Fibroblast of lung (primary cell): ENCODE measurements around the gene COQ8B. TPM values are rescaled to one million over a fixed set of nuclear protein-coding genes. Genes with fewer than 3 reads are reported as not detected.
A peak's percentile ranks its signal among the peaks of the same experiment; 100 is the strongest.

Experiments used
- DNase-seq, 2 donors: peaks; one replicate each; pipeline versions ENCODE4 v3.0.0 to v3.0.0-alpha.2; 2010; ENCODE audit warnings: low read depth in 2 of 2
- H2AFZ ChIP-seq: 2 replicates; pipeline ENCODE4 v1.5.1; 2012; ENCODE audit warnings: low read length, control low read depth, inconsistent platforms
- H3K27ac ChIP-seq: 2 replicates; pipeline ENCODE4 v1.5.1; 2011; ENCODE audit warnings: low read length, control low read depth; ENCODE audit not compliant: insufficient read depth
- H3K27me3 ChIP-seq: 2 replicates; pipeline ENCODE4 v1.5.1; 2011; ENCODE audit warnings: mild to moderate bottlenecking, low read length; ENCODE audit not compliant: control insufficient read depth, insufficient read depth
- H3K36me3 ChIP-seq: 2 replicates; pipeline ENCODE4 v1.5.1; 2011; ENCODE audit warnings: low read length; ENCODE audit not compliant: control insufficient read depth, insufficient read depth
- H3K4me1 ChIP-seq: 2 replicates; pipeline ENCODE4 v1.5.1; 2011; ENCODE audit warnings: low read length; ENCODE audit not compliant: control insufficient read depth, insufficient read depth; ENCODE audit errors: extremely low read depth
- H3K4me2 ChIP-seq: 2 replicates; pipeline ENCODE4 v1.5.1; 2011; ENCODE audit warnings: low read length, control low read depth; ENCODE audit not compliant: insufficient read depth; ENCODE audit errors: extremely low read depth
- H3K4me3 ChIP-seq, 4 experiments: fragments of 200-600 bp in 1 of 4; sonication (generic) in 1 of 4; replicated peaks in 1 of 4; 2 replicates each; pipeline ENCODE4 v1.5.1; 2011 to 2016; ENCODE audit warnings: low read length in 4 of 4, low read depth in 3 of 4, mild to moderate bottlenecking in 3 of 4, control low read depth in 2 of 4, inconsistent platforms in 1 of 4, mixed read lengths in 1 of 4; ENCODE audit not compliant: insufficient read depth in 1 of 4; ENCODE audit errors: control extremely low read depth in 1 of 4
- H3K79me2 ChIP-seq: 2 replicates; pipeline ENCODE4 v1.5.1; 2012; ENCODE audit warnings: mild to moderate bottlenecking, low read length, inconsistent platforms; ENCODE audit not compliant: control insufficient read depth, insufficient read depth
- H3K9ac ChIP-seq: 2 replicates; pipeline ENCODE4 v1.5.1; 2011; ENCODE audit warnings: mild to moderate bottlenecking, low read length, control low read depth; ENCODE audit not compliant: insufficient read depth
- H3K9me3 ChIP-seq: 2 replicates; pipeline ENCODE4 v1.5.1; 2012; ENCODE audit warnings: low read depth, low read length; ENCODE audit not compliant: control insufficient read depth, insufficient read depth
- H4K20me1 ChIP-seq: 2 replicates; pipeline ENCODE4 v1.5.1; 2011; ENCODE audit warnings: low read length; ENCODE audit not compliant: control insufficient read depth, insufficient read depth; ENCODE audit errors: extremely low read depth
- EZH2 ChIP-seq: IDR thresholded peaks from 2 replicates; pipeline ENCODE4 v1.5.1; 2012; ENCODE audit warnings: low read length, control low read depth, mild to moderate bottlenecking; ENCODE audit errors: missing control alignments
- polyA plus RNA-seq, 2 donors: library from polyadenylated mRNA; depleted of rRNA in 1 of 2; stranded (reverse) in 1 of 2; unstranded in 1 of 2; fragments of >200 nt; gene quantifications; 2 replicates each; pipeline ENCODE4 v1.2.1, GENCODE V29; 2011 to 2012; ENCODE audit warnings: missing spikeins in 1 of 2
- total RNA-seq: library from RNA; depleted of rRNA; stranded (reverse); fragments of >200 nt; gene quantifications from 2 replicates; pipeline ENCODE4 v1.2.1, GENCODE V29; 2014
- TF ChIP-seq, protein P1 (sequence below), 2 donors: IDR thresholded peaks in 1 of 2; conservative IDR thresholded peaks in 1 of 2; 1 replicate in 1 of 2; 2 replicates in 1 of 2; pipeline ENCODE4 v1.5.1; 2011 to 2012; ENCODE audit warnings: low read length in 2 of 2, control low read depth in 1 of 2, inconsistent platforms in 1 of 2, low read depth in 1 of 2, mild to moderate bottlenecking in 1 of 2

COQ8B gene
- total and polyA plus RNA-seq, 2 donors (not counting 1 experiment from before 2014, with no cell fraction given): 13.7 to 43.4 TPM

DNA sequence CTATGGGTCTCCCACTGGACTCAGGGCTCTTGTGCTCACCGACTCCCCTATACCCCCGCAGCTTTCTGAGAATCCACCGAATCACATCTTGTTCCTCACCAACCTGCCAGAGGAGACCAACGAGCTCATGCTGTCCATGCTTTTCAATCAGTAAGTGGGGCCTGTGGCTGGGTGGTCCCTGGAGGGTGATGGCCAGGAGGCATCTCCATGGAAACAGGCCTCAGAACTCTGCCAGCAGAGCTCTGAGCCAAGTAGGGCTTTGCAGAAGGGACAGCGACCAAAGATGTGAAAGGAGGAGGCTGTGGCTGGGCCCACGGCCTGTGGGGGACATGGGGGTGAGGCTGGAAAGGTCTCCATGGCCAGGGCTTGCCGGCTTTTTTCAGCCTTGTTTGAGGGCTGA is 46.8 kb upstream of the COQ8B start:
- H2AFZ ChIP-seq: no peak overlapping the region
- no peaks in the 10 kb centered on the region for H3K9me3 ChIP-seq
- H4K20me1 ChIP-seq: no peaks in the 10 kb centered on the region
- no peak overlapping the region for H3K4me2 ChIP-seq
- TF ChIP-seq EZH2: no peak
- TF ChIP-seq, protein P1, sequence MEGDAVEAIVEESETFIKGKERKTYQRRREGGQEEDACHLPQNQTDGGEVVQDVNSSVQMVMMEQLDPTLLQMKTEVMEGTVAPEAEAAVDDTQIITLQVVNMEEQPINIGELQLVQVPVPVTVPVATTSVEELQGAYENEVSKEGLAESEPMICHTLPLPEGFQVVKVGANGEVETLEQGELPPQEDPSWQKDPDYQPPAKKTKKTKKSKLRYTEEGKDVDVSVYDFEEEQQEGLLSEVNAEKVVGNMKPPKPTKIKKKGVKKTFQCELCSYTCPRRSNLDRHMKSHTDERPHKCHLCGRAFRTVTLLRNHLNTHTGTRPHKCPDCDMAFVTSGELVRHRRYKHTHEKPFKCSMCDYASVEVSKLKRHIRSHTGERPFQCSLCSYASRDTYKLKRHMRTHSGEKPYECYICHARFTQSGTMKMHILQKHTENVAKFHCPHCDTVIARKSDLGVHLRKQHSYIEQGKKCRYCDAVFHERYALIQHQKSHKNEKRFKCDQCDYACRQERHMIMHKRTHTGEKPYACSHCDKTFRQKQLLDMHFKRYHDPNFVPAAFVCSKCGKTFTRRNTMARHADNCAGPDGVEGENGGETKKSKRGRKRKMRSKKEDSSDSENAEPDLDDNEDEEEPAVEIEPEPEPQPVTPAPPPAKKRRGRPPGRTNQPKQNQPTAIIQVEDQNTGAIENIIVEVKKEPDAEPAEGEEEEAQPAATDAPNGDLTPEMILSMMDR (conservative IDR thresholded peaks at IDR 0.05 in 1 of 2, IDR thresholded peaks at IDR 0.05 in 1 of 2; ENCODE audit: low read depth in 1 of 2, low read length in 2 of 2): no peak
- H3K4me3 ChIP-seq: no peak overlapping the region
- H3K4me1 ChIP-seq: no peaks in the 10 kb centered on the region
- H3K27me3 ChIP-seq: no peaks in the 10 kb centered on the region
- no peak for DNase-seq
- H3K79me2 ChIP-seq: no peaks in the 10 kb centered on the region
- no peak overlapping the region for H3K9ac ChIP-seq
- H3K36me3 ChIP-seq: peaks cover 39% of the 10 kb centered on the region
- no peak overlapping the region for H3K27ac ChIP-seq

DNA sequence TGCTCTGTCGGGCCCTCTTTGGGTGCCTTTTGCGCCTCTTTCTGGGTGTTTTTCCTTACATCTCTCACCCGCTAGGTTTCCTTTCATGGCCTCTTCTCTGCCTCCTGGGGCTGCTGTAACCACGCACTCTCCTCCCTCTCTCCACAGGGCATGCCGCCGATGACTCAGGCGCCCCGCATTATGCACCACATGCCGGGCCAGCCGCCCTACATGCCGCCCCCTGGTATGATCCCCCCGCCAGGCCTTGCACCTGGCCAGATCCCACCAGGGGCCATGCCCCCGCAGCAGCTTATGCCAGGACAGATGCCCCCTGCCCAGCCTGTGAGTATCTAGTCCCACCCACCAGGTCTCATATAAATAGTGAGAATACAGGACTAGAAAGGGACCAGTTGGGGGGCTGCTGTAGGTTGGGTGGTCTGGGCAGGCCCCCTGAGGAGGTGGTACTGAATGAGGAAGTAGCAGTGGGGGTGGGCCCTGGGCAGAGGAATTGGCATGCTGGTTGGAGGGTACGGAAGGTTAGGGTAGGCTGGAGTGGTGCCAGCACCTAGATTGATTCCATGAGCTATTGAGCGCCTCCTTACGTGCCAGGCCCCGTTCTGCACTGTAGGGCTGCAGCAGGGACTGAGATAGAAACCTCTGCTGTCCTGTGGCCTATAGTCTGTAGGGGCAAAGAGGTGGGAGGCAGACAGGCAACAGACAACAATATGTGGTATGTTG is 46.2 kb upstream of the COQ8B start:
- peak in 1 of 2 donors; percentile 53 for DNase-seq
- no peak overlapping the region for H2AFZ ChIP-seq
- no peak overlapping the region for H3K4me2 ChIP-seq
- no peaks in the 10 kb centered on the region for H3K9me3 ChIP-seq
- no peaks in the 10 kb centered on the region for H3K4me1 ChIP-seq
- no peaks in the 10 kb centered on the region for H3K27me3 ChIP-seq
- no peak overlapping the region for H3K27ac ChIP-seq
- TF ChIP-seq EZH2: no peak
- TF ChIP-seq, protein P1 (conservative IDR thresholded peaks at IDR 0.05 in 1 of 2, IDR thresholded peaks at IDR 0.05 in 1 of 2; ENCODE audit: low read depth in 1 of 2, low read length in 2 of 2): no peak
- H3K36me3 ChIP-seq: peaks cover 42% of the 10 kb centered on the region
- H3K79me2 ChIP-seq: peaks cover 3% of the 10 kb centered on the region
- no peak overlapping the region for H3K4me3 ChIP-seq
- no peak overlapping the region for H3K9ac ChIP-seq
- no peaks in the 10 kb centered on the region for H4K20me1 ChIP-seq

DNA sequence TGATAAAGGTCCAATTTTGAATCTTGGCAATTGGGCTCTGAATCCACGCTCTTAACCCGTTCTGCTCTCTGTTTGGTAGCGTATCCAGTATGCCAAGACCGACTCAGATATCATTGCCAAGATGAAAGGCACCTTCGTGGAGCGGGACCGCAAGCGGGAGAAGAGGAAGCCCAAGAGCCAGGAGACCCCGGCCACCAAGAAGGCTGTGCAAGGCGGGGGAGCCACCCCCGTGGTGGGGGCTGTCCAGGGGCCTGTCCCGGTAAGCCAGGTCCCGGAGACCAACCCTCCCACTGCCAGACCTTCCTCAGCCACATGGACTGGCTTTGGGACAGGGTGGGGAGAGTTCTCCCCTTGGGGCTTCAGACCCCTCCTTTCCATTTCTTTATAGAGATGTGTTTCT is 42.7 kb upstream of the COQ8B start:
- no peak overlapping the region for H3K27ac ChIP-seq
- TF ChIP-seq EZH2: no peak
- TF ChIP-seq, protein P1 (conservative IDR thresholded peaks at IDR 0.05 in 1 of 2, IDR thresholded peaks at IDR 0.05 in 1 of 2; ENCODE audit: low read depth in 1 of 2, low read length in 2 of 2): no peak
- H3K9ac ChIP-seq: no peak overlapping the region
- no peak overlapping the region for H3K4me2 ChIP-seq
- no peak for DNase-seq
- peaks cover 2% of the 10 kb centered on the region for H3K4me1 ChIP-seq
- no peaks in the 10 kb centered on the region for H3K27me3 ChIP-seq
- H3K36me3 ChIP-seq: peaks cover 44% of the 10 kb centered on the region
- no peak overlapping the region for H2AFZ ChIP-seq
- no peaks in the 10 kb centered on the region for H4K20me1 ChIP-seq
- H3K9me3 ChIP-seq: no peaks in the 10 kb centered on the region
- no peak overlapping the region for H3K4me3 ChIP-seq
- peaks cover 33% of the 10 kb centered on the region for H3K79me2 ChIP-seq
